ENCODE measurements around the gene CELF4. TPM values are rescaled to one million over a fixed set of nuclear protein-coding genes. Genes with fewer than 3 reads are reported as not detected.

The CELF4 gene
- total RNA-seq, 1 donor from 2014 or later, result 0.51 TPM

DNA sequence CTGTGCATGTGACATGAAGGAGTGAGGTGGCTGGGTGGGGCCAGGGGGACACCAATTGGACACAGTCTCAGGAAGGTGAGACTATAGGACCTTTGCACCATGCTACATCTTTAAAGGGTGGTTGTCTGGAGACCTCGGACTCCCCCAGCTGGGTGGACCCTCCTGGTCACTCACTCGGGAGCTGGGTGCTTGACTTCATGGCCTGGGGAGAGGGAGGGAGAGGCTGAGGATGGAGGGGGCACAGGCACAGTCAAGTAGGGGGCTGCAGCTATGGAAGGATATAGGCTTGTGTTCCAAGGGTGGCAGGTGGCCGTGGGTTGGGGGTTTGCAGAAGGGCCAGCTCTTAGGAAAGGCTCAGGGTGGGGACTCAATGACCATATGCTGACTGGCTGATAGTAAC, 7.1 kb upstream of the CELF4 start:
- DNase-seq, result no peak

DNA sequence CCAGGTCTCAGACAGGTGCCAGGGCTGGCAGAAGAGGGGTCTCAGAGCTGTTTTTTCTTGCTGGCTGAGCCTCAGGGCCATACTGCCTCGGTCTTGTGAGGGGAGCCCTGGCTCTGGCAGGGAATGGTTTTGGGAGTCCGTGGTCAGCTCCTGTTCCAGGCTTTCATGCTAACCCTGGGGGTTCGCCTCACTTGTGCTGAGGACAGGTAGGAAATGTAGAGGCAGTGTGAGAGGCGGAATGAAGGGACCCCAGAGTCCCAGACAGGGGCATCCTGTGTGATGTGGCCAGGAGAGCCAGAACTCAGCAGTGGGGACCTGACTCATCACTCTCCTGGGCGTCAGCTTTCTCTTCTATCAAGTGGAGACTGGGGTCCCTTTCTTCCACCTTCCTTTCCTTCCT, 5.7 kb upstream of the CELF4 start:
- no peak for DNase-seq

DNA sequence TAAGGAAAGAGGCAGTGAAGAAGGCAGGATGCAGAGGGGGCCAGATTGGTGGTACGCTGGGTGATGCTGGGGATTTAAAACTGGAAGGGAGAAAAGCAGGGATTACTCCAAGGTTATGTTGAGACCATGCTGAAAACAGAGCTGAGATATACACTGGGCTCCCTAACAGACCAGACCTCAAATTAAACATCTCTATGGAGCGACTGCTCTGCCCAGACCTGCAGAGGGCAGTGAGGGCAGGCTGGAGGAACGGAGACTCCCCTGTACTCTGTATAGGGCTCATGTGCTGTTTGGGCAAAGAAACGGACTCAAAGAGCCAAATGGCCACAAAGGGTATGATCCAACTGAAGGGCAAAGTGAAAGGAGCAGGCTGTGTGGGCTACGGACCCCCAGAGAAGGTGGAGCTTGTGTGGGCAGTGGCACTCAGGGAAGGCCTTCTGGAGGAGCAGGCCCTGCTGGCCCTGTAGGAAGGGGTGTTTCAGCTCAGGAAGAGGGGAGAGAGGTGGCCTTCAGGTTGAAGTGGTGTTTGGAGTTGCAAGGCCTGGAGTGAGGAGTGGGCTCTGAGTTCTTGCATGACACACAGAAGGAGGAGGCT, 4.8 kb upstream of the CELF4 start:
- no peak for DNase-seq

DNA sequence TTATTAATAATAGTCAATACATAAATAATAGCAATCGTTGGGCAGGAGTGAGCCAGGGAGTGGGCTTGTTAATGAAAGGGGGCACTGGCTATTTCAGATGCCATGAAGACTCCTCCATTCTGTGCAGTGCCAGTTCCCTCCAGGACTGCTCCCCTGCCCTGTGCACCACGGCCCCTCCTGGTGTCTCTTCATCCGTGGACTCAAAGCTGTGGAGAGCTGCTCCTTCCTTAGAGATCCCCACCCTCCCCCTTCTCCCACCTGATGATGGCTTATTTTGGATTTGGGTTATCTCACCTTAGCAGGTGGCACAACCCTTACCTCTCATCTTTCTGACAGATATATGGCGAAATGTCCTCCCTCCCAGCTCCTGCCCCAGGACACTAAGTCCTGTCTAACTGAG, 3.1 kb upstream of the CELF4 start:
- DNase-seq, result no peak

DNA sequence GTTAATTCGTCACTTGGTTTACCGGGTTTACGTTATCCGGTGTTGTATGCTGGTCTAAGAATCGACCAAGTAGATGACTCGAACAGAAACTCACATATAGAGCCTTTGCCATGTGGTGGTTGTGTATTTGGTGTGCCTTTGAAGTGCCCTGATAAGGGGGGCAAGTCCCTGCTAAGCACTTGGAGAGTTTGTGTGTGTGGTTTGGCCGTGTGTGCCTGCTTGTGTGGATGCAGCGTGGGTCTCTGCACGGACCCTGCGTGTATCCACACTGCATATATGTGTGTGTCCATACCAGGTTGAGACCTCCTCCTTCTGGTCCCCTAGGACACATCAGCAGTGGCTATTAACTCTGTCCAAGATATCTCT, 2.4 kb upstream of the CELF4 start:
- DNase-seq, result no peak

DNA sequence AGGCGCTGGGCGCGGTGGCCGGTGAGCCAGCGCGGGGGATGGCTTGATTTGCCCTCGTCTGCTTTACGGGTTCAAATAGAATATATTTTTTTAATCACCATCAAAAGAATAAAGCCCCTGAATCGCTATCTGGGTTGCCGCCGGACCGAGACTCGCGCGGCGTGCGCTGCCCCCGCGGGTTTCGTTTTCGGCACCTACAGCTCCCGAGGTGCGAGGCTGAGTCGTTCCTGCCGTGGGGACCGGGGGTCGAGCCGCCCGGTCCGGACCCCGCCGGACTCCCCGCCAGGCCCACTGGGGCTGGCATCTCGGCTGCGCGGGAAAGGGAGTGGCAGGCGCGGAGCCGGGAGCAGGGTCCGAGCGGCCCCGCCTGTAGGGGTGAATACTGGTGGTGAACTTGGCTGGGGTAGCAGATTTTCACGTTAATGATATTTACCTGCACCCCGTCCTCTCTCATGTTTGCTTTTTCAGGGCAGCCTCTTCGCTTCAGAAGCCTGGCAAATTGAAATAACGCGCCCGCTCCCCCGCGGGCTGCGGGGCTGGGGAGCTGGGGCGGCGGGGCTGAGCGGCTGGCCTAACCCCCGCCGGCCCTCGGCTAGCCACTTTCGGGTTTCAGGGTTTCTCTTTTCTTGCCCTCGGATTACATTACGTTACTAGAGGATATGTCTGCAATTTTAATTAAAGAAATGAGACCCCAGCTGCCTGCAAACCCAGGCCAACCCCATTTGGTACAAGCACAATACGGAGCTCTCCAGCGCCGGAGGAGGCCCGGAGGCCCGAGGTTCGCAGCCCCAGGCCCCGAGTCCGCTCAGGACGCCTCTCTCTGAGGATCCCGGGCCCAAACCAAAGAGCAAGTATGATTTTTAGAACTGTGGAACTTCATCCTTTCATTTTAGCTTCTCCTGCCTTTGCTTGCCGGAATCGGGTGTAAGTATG, 1.7 kb upstream of the CELF4 start:
- no peak for DNase-seq

DNA sequence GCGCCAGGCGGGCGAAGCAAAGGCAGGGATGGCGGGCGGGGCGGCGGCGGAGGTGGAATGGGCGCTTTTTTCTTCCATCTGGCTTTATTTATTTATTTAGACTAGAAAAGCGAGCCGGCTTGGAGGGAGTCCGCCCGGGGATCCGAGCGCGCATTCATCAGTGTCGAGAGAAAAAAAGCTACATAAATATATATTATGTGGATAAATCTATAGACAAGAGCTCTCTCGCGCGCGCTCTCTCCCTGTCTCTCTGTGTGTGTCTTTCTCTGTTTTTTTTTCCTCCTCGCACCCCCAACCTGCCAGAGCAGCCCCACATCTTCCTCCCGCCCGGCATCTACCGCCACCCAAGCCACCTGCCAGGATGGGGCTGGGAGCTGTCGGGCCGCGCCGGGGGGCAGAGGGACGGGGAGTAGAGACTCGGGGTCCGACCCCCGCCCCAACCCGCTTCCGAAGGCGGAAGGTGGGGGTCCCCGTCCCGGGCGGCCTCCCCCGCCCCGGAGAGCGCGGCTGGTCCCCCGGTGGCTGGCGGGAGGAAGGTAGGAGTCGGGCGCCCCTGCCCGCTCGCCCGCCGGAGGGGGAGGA, 972 bp upstream of the CELF4 start:
- DNase-seq, result no peak

DNA sequence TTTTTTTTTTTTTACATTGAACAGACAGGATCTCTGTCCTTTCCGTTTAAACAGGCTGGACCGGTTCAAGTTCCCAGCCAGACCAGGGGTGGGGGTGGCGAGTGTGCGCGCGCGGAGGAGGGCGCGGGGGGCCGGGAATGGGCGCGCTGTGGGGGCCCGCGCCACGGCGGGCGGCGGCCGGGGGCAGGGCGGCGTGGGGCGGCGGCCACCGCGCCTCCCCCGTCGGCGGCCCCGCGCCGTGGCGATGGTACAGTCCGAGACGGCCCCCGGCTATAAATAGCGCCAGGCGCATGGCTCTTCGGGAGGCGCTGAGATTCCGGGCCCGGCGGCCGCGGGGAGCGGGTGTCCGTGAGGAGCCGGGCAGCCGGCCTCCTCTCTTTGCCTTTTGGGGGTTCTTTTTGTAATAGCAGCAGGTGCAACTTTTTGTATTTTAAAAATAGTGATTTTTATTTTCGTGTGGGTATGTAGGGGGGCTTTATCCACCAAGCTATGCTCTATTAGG, 430 bp upstream of the CELF4 start:
- DNase-seq, result peak; percentile 71

DNA sequence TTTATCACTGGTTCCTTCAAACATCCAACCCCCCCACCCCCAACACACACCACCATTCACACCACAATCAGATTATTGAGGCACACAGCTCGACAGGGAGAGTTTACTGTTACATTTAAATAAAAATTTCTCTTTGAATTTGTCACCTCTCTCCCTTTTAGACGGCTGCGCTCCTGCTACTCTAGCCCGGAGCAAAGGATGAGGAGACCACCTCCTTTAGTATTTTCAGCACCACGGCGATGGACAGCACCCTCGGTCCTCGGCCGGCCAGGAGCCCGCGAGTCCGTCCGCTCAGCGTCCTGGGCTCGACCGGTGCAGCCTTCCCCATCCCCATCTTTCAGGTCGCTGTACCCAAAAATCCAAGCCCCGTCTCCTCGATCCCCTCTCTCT, 892 bp downstream of the CELF4 start:
- peak; percentile 92 for DNase-seq

DNA sequence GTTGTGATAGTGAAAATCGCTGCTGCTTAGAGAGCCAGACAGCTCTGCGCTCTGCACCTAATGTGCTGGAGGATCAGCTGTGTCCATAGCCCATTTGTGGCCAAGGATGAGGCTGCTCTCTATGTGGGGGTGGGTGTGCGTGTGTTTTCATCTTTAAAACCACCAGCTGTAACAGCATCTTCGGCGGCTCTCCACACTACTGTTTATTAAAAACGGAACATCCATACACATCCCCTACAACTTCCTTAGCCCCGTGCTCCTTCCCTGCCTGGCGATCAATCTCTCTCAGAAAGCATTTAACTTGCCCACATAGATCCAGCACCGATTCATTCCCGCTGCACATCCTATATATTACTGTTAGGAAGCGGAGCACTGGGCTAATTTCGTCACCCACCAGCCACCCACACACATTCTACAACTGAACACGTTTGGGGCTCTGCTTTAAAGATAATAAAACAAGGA, 1.6 kb downstream of the CELF4 start:
- DNase-seq, result no peak

DNA sequence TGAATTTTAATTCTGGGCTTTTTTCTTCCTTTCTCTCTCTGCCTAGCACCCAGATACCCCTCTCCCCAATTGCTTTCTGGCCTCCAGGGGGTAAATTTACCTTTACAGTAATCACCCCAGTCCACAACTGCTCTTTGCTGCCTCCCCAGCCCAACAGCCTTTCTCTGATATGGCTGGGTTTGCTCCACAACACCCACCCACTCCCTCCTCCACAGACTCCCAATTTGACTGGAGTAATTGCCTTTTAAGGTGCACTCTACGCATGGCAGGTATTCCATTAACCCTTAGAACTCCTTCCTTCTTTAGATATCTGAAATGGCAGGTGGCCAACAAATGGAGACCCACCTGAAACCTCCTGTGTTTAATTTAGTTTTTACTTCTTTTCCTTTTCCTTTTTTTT, 3.6 kb downstream of the CELF4 start:
- DNase-seq, result no peak

DNA sequence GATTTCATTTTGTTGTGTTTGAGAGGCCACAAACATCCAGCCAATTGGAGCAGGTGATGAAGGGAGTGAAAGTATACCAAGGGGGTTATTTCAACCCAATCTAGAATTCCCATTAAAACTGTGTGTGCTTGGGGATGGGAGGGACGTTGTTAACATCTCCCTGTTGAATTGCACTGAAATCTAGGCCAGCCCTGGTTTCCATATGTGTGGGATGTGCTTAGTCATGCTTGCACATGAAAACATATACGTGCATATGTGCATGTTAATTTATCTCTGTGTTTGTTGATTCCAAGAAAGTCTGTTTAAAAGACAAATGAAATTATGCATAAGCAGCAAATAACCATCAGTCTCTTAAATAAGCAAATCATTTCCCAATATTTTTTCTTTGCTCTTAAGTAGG, 5.6 kb downstream of the CELF4 start:
- DNase-seq, result no peak

DNA sequence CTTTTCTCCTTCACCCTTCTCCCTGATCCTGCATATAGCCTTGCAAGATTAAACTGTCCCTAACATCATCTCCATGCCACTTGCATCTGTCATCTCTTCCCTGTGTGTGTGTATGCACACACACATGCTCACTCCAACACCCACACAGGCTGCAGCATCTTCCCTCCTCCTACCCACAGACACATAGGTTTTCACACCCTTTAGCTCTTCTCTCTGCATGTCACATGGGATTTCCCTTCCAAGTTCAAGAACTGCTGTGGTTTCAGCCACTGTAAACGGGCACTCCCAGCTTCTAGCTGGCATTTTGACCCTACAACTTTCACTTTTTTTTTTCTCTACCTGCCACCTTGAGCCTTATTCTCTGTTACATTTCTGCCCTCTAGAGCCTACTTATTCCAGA, 6.4 kb downstream of the CELF4 start:
- DNase-seq, result no peak

DNA sequence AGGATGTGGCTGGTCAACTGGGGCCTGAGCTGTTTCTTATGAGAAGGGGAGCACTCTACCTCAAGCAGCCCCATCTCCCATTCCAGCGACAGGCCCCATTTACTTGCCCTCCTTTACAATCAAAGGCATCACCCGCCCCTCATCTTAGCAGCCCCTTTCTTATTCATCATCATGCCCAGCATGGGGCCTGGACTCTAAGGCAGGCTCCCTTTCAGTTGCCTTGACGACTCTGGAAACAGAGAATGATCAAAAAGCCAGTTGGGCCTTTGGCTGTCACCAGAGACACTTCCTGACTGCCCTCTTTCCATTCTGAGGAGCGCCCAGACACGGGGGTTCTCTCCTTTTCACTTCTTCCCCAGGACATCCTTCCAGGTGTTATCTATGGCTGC, 11.2 kb downstream of the CELF4 start:
- no peak for DNase-seq

DNA sequence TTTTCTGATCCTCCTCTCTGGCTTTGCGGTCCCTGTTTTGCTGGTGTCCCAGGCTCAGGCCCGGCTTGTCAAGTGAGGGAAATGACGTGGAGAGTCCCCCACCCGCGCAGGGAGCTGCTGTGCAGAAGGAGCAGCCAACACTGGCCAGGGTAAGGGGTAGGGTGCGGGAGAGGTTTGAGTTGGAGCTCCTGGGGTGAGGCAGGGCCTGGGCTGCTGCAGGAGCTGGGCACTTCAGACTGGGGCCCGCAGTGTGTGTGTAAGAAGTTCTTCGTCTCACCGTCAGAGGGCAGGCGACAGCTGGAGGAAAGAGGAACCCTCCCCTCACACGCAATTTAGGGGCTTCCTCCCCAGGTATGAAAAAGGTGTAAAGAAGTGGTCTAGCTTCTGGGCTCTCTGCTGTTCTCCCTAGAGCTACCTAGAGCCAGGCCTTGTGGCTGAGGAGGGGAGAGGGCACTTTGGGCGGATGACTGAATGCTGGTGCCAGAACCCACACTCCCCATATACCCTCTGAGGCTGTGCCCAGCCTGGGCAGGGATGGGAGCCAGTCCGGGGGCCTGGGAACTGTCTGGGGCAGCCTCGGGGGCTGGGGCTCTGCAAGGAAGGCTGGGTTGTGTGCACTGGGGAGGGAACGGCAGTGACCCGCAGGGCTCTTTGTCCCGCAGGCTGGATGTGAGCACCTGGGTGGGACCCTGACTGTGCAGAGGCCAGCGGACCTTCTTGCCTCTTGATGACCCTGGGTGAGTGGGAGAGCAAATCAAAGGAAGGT, 11.8 kb downstream of the CELF4 start:
- no peak for DNase-seq

DNA sequence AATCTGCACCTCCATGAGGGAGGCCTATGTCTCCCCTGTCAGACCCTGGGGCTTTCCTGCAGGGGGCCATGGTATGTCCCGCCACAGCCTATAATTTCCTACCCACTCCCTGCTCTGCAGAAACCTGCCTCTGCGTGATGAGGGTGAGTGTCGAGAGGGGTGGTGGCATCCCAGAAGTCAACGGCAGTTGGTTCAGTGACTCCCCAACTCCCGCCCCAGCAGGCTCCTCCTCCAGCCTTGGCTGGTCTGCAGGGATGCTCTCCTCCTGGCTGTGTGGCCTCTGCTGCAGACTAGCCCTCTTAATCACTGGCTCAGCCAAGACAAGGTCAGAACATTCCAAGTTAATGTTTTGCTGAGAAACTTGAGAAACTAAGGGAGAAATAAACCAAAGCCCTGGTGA, 13.3 kb downstream of the CELF4 start:
- DNase-seq, result no peak

DNA sequence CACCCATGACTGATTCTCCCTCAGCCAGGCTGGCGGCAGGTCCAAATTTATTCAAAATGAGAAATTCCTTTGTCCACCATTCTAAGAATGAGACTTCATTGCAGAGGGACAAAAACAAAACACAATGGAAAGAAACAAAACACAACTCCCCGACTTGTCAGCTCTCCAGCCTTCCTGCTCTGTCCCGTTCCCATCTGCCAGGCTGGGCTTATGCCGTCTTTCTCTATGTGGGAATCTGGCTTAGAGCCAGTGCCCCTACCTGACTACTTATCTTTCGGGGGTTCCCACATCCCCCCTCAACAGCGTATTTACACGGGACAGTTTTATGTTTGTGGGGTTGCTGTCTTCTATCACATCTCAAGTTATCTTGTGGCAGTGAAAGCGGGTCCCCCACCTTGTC, 13.8 kb downstream of the CELF4 start:
- DNase-seq, result no peak

DNA sequence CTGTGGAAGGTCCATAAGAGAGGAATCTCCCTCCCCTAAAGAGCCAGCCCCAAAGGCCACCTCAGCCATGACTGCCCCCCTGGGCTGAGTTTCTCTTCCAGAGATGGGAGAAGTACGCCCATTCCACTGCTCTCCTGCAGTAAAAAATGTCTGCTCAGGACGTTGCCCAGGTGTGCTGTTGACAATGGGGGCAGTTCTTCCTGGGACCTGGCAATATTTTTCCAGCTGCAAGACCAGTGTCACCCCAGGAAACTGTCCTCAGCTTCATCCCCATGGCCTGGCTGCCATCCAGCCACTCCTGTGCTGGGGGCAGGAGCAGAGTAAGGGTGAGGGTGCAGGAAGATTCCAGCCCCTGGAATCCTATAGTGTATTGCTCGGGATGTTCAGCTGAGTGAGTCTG, 14.3 kb downstream of the CELF4 start:
- DNase-seq, result no peak

DNA sequence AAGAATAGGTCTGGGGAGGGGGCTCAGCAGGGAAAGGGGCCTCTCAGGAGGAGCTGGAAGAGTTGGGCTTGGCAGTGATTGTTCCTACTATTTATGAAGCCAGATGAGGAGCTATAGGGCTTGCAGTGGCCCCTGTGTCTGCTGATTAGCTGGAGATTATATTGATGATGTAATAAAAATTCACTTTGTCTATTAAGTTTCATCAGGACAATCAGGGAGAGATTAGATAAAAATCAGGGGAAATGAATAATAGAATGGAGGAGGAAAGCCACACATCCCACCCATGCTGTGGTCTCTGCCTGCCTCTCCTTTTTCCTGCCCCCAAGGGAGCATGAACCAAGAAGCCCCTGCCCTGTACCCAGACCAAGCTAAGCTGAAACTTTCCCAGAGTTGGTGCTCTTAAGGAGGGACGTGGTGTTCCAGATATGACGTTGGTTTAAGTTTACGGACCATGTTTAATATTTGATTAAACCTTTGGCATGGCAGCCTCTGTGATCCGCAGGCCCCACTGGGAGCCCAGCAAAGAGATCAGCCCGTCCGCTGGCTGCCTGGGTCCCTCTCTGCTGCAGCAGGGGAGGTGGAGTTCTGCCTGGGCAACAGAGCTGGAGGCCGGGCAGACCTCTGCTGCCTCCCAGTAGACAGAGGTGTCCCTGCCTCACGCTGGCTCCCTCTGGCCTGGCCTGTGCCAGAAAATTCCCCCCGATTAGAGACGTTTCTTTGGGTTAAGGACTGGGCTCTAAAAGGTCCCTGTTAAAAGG, 15.3 kb downstream of the CELF4 start:
- no peak for DNase-seq

DNA sequence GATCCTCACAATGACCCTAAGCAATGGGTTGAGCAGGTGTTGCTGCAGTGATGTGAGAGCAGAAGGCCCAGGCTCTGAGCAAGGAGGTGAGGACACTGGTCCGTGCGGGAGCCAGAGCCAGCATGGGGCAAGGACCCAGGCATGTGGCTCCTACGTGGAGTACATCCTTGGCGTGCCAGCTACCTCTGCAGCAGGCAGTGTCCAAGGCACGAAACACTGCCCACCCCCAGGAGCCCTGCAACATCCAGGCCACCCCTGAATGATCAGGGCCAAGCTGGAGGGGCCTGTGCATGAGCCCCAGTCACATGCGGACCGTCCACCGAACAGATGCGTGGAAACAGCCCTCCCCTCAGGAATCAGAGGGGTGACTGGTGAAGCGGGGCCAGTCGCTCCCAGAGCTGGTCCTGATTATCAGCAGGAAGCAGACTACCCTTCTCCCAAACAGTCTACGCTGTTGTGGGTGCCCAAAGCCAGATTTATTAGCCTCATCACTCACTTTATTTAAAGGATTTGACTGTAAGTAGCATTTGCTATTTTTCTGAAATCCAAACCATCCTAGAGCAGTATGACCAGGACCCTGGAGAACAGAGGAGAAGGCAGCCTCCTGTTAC, 16.8 kb downstream of the CELF4 start:
- no peak for DNase-seq

DNA sequence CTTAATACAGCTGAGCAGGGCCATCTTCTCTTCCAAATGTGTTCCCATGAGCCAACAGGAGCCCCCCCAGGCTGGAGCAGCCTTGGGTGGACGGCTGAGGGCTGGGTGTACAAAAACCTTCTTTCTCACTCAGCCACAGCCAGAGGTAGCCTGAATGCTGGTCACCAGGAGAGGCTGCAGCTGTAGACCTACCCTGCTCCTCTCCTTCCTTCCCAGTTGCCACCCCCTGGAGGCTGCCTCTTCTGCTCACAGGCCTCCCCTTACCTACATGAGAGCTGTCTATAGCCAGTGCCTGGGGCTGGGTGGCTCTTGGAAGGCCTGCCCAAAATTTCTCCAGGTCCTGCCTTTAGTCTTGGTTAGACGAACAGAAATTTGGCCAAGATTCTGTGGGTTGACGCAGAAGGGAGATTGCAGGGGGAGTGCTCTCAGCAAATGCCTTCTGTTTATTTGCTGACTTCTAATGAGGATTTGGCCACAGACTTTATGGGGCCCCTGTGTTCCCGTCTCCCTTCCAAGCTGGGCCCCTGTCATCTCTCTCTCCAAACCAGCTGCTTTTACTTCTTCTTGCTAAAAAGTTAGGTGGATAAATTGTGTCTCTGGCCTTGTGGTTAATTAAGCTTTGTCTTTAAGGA, 18.3 kb downstream of the CELF4 start:
- peak; percentile 60 for DNase-seq
